Upper lobe of left lung (tissue), 4 donors: ENCODE data around the gene SPNS1.

Experiments
- POLR2A ChIP-seq, 4 donors: fragments of 450-650 bp; IDR thresholded peaks; one replicate each; pipeline ENCODE4 v1.5.1; 2016 to 2017; ENCODE audit warnings: antibody characterized with exemption in 4 of 4, mild to moderate bottlenecking in 2 of 4
- POLR2AphosphoS5 ChIP-seq, 2 donors: sonication (generic); formaldehyde crosslinking; IDR thresholded peaks; one replicate each; pipeline ENCODE4 v1.5.1; 2017; ENCODE audit warnings: antibody characterized with exemption in 2 of 2
- TF ChIP-seq, protein P1 (sequence below), 6 experiments: fragments of 450-650 bp in 4 of 6; fragments of 200-600 bp in 2 of 6; sonication (generic) in 2 of 6; IDR thresholded peaks; one replicate each; pipeline ENCODE4 v1.5.1; 2016 to 2019; ENCODE audit warnings: antibody characterized with exemption in 6 of 6

DNA sequence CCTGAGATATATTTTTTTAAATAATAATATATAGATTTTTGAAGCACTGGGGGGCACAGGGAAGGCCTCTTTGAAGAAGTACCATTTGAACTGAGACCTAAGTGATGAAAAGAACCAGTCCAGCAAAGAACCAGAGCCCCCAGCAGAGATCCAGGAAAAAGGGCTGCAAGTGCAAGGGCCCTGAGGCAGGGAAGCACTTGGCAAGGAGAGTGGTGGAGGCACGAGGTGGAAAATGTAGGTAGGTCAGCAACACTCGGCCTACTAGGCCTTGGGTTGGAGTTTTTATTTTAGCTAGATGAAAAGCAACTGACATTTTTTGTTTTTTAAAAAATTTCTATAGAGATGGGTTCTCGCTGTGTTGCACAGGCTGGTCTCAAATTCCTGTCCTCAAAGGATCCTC is 44.4 kb upstream of the SPNS1 start:
- TF ChIP-seq, protein P1, sequence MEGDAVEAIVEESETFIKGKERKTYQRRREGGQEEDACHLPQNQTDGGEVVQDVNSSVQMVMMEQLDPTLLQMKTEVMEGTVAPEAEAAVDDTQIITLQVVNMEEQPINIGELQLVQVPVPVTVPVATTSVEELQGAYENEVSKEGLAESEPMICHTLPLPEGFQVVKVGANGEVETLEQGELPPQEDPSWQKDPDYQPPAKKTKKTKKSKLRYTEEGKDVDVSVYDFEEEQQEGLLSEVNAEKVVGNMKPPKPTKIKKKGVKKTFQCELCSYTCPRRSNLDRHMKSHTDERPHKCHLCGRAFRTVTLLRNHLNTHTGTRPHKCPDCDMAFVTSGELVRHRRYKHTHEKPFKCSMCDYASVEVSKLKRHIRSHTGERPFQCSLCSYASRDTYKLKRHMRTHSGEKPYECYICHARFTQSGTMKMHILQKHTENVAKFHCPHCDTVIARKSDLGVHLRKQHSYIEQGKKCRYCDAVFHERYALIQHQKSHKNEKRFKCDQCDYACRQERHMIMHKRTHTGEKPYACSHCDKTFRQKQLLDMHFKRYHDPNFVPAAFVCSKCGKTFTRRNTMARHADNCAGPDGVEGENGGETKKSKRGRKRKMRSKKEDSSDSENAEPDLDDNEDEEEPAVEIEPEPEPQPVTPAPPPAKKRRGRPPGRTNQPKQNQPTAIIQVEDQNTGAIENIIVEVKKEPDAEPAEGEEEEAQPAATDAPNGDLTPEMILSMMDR (IDR thresholded peaks at IDR 0.05), result no peak
- TF ChIP-seq POLR2A (IDR thresholded peaks at IDR 0.05) (no peak), POLR2AphosphoS5 (IDR thresholded peaks at IDR 0.05) (no peak)
